ES-I3 (cell line): Measurements from ENCODE around the gene B3GALT6.
A peak's percentile ranks its signal among the peaks of the same experiment; 100 is the strongest.

Experiments
- H3K36me3 ChIP-seq: 2 replicates; pipeline ENCODE4 v1.6.1; 2013; ENCODE audit warnings: mild to moderate bottlenecking, low read length, control low read depth, moderate library complexity; ENCODE audit not compliant: insufficient read depth
- H3K4me1 ChIP-seq: 2 replicates; pipeline ENCODE4 v1.6.1; 2013; ENCODE audit warnings: mild to moderate bottlenecking, control low read depth, low read length; ENCODE audit not compliant: insufficient read depth
- H3K9ac ChIP-seq: 2 replicates; pipeline ENCODE4 v1.6.1; 2013; ENCODE audit warnings: low read depth, mild to moderate bottlenecking, low read length, moderate library complexity
- H3K9me3 ChIP-seq: 2 replicates; pipeline ENCODE4 v1.6.1; 2013; ENCODE audit warnings: mild to moderate bottlenecking, low read length, moderate library complexity; ENCODE audit not compliant: control insufficient read depth, insufficient read depth

B3GALT6 gene

DNA sequence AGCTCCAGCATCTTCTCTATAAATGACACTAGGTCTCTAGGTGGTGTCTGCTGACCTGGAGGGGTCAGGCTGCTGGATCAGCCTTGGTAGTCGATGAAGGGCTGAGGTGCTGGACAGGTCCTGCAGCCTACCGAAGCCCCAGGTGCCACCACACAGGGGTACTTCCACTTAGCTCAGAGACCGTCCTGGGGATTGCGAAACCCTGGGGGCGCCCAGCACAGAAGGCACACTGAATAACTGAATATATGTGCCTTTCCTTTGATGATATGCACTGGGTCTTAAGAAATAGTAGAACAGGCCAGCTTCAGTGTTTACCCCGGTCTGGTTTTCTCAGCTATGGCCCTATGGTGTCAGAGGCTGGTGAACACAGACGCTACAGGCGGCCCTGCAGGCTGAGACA lies 30.7 kb downstream of the B3GALT6 start:
- Histone ChIP-seq H3K9ac (no peak overlapping the region), H3K36me3 (peaks cover 29% of the 10 kb centered on the region), H3K4me1 (peaks cover 6% of the 10 kb centered on the region; the same call in 1 of the 2 replicates), H3K9me3 (no peaks in the 10 kb centered on the region)

DNA sequence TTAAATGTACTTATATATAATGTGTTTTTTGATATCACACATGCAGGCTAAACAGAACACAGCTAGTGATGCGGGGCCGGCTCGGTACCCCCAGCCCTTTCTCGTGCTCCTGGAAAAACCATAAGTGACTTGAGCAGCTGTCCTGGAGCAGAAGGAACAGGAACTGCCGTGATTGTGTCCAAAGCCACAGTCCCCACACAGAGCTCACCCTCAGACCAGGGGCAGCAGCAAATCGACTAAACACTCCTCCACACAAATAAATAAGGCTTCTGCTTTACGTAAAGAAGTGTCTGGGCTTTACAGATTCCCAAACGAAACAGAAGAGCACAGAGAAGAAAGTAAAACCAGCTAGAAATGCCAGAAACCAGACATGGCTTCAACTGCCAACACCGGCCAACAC lies 32.0 kb downstream of the B3GALT6 start:
- H3K9me3 ChIP-seq, result no peaks in the 10 kb centered on the region
- H3K4me1 ChIP-seq, result no peaks in the 10 kb centered on the region; the same call in 1 of the 2 replicates
- peaks cover 29% of the 10 kb centered on the region for H3K36me3 ChIP-seq
- H3K9ac ChIP-seq, result no peak overlapping the region

- Histone ChIP-seq H3K9me3 (no peaks in the 10 kb centered on the region), H3K36me3 (peaks cover 26% of the 10 kb centered on the region), H3K4me1 (no peaks in the 10 kb centered on the region; the same call in 1 of the 2 replicates), H3K9ac (no peak overlapping the region)
Measured at GRCh38 chr1:1264868-1265272, 32.8 kb downstream of the B3GALT6 start.

DNA sequence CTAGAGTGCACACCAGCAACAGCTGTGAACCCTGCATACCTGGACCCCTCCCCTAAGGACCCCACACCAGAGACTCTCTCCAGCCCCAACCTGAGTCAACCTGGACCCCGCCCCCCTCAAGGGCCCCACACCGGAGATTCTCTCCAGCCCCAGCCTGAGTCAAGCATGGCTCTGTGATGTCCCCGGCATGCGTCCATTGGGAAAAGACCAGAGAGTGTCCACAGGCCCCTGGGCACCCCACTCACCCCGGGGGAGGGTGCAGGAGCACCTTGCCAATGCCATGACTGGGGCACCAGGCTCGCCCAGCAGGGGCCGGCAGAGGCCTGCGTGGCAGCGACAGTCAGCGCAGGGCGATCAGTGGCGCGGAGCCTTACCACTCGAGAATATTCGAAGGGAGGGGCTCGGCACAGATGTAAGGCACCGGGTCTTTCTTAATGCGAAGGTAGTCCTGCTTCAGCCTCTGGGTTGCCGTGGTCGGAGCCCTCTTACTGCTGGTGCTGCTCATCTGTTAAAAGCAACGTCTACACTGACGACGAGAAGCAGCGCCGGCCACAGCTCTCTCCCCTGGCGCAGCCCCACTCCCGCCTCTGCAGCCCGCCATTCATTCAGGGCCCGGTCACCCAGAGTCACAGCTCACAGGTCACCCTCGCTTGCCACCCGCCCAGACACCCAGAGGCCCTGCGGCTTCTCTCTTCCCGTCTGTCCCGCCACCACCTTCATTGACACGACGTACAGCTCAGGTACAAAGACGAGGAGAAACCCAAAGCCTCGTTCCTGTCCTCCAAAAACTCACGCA lies 35.6 kb downstream of the B3GALT6 start:
- Histone ChIP-seq H3K36me3 (peaks cover 17% of the 10 kb centered on the region), H3K4me1 (peaks cover 4% of the 10 kb centered on the region; the same call in 1 of the 2 replicates), H3K9me3 (no peaks in the 10 kb centered on the region), H3K9ac (no peak overlapping the region)

GRCh38 chr1:1268284-1268682 lies 36.2 kb downstream of the B3GALT6 start:
- H3K4me1 ChIP-seq, result peaks cover 4% of the 10 kb centered on the region; the same call in 1 of the 2 replicates
- H3K9me3 ChIP-seq, result no peaks in the 10 kb centered on the region
- H3K36me3 ChIP-seq, result peaks cover 13% of the 10 kb centered on the region
- H3K9ac ChIP-seq, result no peak overlapping the region

DNA sequence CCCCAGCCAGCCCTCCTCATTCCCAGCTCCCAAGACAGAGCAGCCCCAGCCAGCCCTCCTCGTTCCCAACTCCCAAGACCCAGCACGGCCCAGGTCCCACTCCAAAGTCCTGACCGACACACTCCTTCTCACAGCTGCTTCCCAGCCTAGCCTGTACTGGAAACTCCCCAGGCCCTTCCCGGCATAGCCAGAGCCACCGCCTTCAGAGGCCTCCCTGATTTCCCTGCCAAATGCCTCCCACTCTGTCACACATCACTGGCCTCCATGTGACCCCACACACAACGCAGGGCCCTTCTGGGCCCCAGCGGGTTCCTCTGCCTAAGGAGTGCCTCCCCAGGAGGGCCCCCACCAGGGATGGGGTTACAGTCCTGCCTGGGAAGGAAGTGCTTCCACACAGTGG lies 38.8 kb downstream of the B3GALT6 start:
- Histone ChIP-seq H3K36me3 (peaks cover 9% of the 10 kb centered on the region; the same call in 1 of the 2 replicates), H3K9ac (no peak overlapping the region), H3K9me3 (no peaks in the 10 kb centered on the region), H3K4me1 (peaks cover 4% of the 10 kb centered on the region; the same call in 1 of the 2 replicates)

DNA sequence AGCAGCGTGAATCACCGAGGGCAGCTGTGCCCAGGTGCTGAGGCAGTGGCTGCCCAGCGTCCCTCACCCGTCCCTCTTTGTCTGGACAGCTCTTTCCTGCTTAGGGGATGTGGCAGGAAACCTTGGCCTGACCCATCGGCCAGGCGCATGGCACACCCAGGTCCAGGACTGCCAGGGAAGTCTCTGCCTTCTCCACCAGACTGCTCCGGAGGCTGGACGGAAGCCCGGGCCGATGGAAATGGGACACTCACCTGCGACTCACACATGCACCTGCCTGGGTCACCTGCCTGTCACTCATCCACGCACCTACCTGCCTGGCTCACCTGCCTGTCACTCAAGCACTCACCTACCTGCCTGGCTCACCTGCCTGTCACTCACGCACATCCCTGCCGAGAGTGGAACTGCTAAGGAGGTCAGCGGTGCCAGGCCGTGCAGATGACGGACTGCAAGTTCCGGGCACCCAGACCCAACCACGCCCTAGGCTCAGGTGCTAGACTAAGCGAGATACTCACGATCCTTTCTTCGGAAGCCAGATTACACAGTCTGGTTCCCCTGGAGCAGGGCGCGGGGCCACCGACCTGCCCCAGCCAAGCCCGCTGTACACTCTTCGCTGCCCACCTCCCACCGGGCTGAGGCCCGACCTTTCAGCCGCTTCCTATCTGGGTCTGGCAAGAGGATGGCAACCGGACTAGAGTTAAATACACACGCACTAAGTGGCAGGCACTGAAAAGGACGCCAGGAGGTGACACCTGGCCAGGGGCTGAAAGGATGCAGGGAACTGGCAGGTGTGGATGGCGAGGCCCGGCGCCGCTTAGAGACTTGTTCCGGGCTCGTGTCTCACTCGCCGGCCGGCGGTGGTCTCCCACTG lies 40.5 kb downstream of the B3GALT6 start:
- no peaks in the 10 kb centered on the region for H3K9me3 ChIP-seq
- H3K4me1 ChIP-seq, result peaks cover 4% of the 10 kb centered on the region; the same call in 1 of the 2 replicates
- H3K36me3 ChIP-seq, result 0 out of 2 replicates have a peak, but pooled peaks cover under 1% of the 10 kb centered on the region
- peak overlapping the region; percentile 89 for H3K9ac ChIP-seq

DNA sequence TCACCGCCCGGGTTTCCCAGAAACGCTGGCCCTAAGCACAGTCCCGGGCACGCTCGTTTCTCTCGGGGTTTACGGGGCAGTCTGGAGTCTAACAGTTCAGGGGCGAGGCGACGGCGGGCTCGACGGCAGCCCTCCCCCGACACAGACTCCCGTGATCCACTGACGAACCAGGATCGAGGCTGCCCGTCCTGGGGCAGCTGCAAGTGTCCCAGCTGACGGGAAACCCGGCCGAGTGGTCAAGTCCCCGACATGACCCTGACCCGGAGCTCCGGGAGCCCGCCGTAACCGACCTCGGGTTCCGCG lies 41.1 kb downstream of the B3GALT6 start:
- H3K9ac ChIP-seq, result peak overlapping the region; percentile 89
- peaks cover 4% of the 10 kb centered on the region; the same call in 1 of the 2 replicates for H3K4me1 ChIP-seq
- H3K36me3 ChIP-seq, result no peaks in the 10 kb centered on the region
- H3K9me3 ChIP-seq, result no peaks in the 10 kb centered on the region

DNA sequence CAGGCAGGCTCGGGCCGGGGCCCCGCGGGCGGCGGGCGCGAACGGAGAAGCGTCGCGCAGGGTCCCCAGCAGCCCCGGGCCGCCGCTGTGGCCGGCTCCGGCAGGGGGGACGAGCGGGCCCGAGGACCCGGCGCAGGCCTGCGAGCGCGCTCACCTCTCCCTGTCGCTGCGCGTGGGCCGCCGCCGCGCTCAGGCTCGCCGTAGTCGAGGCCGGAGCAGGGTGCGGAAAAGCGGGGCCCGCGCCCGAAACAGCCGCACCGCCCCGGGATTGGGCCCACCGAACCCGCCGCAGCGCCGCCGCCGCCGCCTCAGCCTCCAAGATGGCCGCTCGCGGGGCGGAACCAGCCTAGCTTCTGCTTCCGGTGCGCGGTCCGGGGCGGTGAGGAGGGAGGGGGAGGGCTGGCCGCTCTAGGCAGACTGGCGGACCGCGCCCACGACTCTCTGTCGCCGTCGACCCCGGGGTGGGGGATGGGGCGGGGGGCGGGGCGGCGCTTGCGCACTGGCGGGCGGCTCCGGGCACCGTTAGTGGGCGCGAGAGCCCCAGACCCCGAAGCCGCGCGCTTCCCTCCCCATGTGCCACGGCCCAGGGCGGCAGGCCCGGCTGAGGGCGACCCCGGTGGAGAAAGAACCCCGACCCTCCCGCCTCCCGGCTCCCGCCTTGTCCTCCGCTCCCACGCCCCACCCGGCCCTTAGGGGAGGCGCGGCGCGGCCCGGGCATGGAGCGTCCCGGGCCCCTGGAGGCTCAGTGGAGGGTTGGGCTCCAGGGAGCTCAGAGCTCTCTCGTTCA lies 41.7 kb downstream of the B3GALT6 start, which contains the start of gene UBE2J2:
UBE2J2 (minus strand) TSS at position 343 of the 787 bp plus-strand sequence. CDS start 5,862 bp downstream, outside the sequence.
- Histone ChIP-seq H3K4me1 (peaks cover 4% of the 10 kb centered on the region; the same call in 1 of the 2 replicates), H3K9me3 (no peaks in the 10 kb centered on the region), H3K36me3 (no peaks in the 10 kb centered on the region), H3K9ac (peak within 1 kb of the TSS; percentile 89)

DNA sequence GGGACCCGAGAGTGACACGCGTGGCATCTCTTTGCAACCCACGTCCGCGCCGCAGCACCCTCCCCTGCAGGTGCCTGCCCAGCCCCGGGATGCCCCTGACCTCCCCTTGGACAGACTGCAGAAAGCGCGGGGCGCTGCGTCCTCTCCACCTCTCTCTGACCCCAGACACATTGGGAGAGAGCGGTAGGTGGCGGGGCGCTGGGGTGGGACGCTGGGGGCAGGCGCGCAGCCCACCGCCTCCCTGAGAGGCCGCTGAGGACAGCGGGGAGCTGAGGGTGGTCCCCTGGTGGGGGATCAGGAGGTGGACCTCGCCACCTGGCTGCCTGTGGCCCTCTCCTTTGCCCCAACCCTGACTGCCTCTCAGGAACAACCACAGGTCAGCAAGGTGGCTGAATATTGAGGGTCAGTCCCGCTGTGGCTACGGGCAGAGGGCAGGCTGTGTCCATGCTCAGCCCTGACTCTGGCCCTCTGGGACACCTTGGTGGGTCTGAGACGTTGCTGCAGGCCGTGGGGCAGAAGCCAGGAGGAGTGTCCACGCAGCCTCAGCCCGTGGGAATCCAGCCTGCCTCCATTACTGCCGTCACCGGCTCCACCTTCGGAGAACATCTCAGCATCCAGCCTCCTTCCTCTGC lies 42.4 kb downstream of the B3GALT6 start:
- peak overlapping the region; percentile 72 for H3K9ac ChIP-seq
- no peaks in the 10 kb centered on the region for H3K36me3 ChIP-seq
- no peaks in the 10 kb centered on the region for H3K9me3 ChIP-seq
- H3K4me1 ChIP-seq, result peaks cover 4% of the 10 kb centered on the region; the same call in 1 of the 2 replicates

- H3K36me3 ChIP-seq, result no peaks in the 10 kb centered on the region
- H3K4me1 ChIP-seq, result peaks cover 4% of the 10 kb centered on the region; the same call in 1 of the 2 replicates
- no peaks in the 10 kb centered on the region for H3K9me3 ChIP-seq
- H3K9ac ChIP-seq, result no peak overlapping the region
Measured at GRCh38 chr1:1274931-1275431, 42.9 kb downstream of the B3GALT6 start.

- Histone ChIP-seq H3K9ac (no peak overlapping the region), H3K9me3 (no peaks in the 10 kb centered on the region), H3K4me1 (peaks cover 4% of the 10 kb centered on the region; the same call in 1 of the 2 replicates), H3K36me3 (no peaks in the 10 kb centered on the region)
Measured at GRCh38 chr1:1275836-1276235, 43.8 kb downstream of the B3GALT6 start.

GRCh38 chr1:1278620-1279019 lies 46.6 kb downstream of the B3GALT6 start:
- H3K9ac ChIP-seq, result no peak overlapping the region
- no peaks in the 10 kb centered on the region for H3K36me3 ChIP-seq
- H3K9me3 ChIP-seq, result no peaks in the 10 kb centered on the region
- H3K4me1 ChIP-seq, result no peaks in the 10 kb centered on the region
